ENCODE results near the gene BCL7A. TPM values are rescaled to one million over a fixed set of nuclear protein-coding genes. Genes with fewer than 3 reads are reported as not detected.

Gene BCL7A
- total and polyA plus RNA-seq, 9 of the 15 experiments (the other 6 are each of a cell fraction or from before 2014, with no cell fraction given) = 0.25 to 21.9 (median 14.9) TPM

- TF ChIP-seq, protein P1, sequence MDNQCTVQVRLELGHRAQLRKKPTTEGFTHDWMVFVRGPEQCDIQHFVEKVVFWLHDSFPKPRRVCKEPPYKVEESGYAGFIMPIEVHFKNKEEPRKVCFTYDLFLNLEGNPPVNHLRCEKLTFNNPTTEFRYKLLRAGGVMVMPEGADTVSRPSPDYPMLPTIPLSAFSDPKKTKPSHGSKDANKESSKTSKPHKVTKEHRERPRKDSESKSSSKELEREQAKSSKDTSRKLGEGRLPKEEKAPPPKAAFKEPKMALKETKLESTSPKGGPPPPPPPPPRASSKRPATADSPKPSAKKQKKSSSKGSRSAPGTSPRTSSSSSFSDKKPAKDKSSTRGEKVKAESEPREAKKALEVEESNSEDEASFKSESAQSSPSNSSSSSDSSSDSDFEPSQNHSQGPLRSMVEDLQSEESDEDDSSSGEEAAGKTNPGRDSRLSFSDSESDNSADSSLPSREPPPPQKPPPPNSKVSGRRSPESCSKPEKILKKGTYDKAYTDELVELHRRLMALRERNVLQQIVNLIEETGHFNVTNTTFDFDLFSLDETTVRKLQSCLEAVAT (IDR thresholded peaks at IDR 0.05) = peak; percentile 7 to 11; a peak in 1 of 4 replicates
- TF ChIP-seq NFYB (IDR thresholded peaks at IDR 0.05; ENCODE audit: extremely low read depth, insufficient read length) (no peak), ZNF316 (IDR thresholded peaks at IDR 0.05) (no peak), POLR2A (conservative IDR thresholded peaks at IDR 0.05) (peak; percentile 42; the same call in 1 of the 2 replicates), EGR1 (conservative IDR thresholded peaks at IDR 0.05) (peak; percentile 27; the same call in 1 of the 2 replicates), PHF20 (IDR thresholded peaks at IDR 0.05; ENCODE audit: partially characterized antibody) (peak; percentile 80), MED1 (CRISPR knock-in tag; IDR thresholded peaks at IDR 0.05; ENCODE audit: borderline replicate concordance) (peak; percentile 76; the same call in 1 of the 2 replicates), RBM39 (optimal IDR thresholded peaks at IDR 0.05; ENCODE audit: low read depth, low read length) (no peak), ZNF511 (CRISPR knock-in tag; IDR thresholded peaks at IDR 0.05) (0 out of 2 replicates have a peak, but pooled peaks have one; percentile 44), POLR2G (IDR thresholded peaks at IDR 0.05; ENCODE audit: low read depth, low read length) (peak; percentile 32; the same call in 1 of the 2 replicates), ZNF184 (CRISPR knock-in tag; IDR thresholded peaks at IDR 0.05) (no peak), RBM22 (IDR thresholded peaks at IDR 0.05; ENCODE audit: low read depth, low read length, poor library complexity, severe bottlenecking) (no peak), HDAC8 (tag; IDR thresholded peaks at IDR 0.05) (no peak), POLR2AphosphoS2 (IDR thresholded peaks at IDR 0.05; ENCODE audit: low read length) (no peak), ZBTB7A (IDR thresholded peaks at IDR 0.05; ENCODE audit: borderline replicate concordance, control insufficient read depth, low read depth, low read length) (no peak), TBL1XR1 (IDR thresholded peaks at IDR 0.05; ENCODE audit: low read length in 2 of 2) (no peak), ZNF589 (CRISPR knock-in tag; IDR thresholded peaks at IDR 0.05; ENCODE audit: low read depth) (no peak)
- TF ChIP-seq, protein P2, sequence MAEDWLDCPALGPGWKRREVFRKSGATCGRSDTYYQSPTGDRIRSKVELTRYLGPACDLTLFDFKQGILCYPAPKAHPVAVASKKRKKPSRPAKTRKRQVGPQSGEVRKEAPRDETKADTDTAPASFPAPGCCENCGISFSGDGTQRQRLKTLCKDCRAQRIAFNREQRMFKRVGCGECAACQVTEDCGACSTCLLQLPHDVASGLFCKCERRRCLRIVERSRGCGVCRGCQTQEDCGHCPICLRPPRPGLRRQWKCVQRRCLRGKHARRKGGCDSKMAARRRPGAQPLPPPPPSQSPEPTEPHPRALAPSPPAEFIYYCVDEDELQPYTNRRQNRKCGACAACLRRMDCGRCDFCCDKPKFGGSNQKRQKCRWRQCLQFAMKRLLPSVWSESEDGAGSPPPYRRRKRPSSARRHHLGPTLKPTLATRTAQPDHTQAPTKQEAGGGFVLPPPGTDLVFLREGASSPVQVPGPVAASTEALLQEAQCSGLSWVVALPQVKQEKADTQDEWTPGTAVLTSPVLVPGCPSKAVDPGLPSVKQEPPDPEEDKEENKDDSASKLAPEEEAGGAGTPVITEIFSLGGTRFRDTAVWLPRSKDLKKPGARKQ (CRISPR knock-in tag; IDR thresholded peaks at IDR 0.05) = no peak
- TF ChIP-seq, protein P3, sequence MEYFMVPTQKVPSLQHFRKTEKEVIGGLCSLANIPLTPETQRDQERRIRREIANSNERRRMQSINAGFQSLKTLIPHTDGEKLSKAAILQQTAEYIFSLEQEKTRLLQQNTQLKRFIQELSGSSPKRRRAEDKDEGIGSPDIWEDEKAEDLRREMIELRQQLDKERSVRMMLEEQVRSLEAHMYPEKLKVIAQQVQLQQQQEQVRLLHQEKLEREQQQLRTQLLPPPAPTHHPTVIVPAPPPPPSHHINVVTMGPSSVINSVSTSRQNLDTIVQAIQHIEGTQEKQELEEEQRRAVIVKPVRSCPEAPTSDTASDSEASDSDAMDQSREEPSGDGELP (CRISPR knock-in tag; IDR thresholded peaks at IDR 0.05; ENCODE audit: borderline replicate concordance) = no peak
- TF ChIP-seq, protein P4, sequence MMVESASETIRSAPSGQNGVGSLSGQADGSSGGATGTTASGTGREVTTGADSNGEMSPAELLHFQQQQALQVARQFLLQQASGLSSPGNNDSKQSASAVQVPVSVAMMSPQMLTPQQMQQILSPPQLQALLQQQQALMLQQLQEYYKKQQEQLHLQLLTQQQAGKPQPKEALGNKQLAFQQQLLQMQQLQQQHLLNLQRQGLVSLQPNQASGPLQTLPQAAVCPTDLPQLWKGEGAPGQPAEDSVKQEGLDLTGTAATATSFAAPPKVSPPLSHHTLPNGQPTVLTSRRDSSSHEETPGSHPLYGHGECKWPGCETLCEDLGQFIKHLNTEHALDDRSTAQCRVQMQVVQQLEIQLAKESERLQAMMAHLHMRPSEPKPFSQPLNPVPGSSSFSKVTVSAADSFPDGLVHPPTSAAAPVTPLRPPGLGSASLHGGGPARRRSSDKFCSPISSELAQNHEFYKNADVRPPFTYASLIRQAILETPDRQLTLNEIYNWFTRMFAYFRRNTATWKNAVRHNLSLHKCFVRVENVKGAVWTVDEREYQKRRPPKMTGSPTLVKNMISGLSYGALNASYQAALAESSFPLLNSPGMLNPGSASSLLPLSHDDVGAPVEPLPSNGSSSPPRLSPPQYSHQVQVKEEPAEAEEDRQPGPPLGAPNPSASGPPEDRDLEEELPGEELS (CRISPR knock-in tag; IDR thresholded peaks at IDR 0.05; ENCODE audit: borderline replicate concordance) = 0 out of 2 replicates have a peak, but pooled peaks have one; percentile 12
Observed at GRCh38 chr12:122093098-122093883, 71.6 kb downstream of the BCL7A start (continued).
